K562 (cell line): ENCODE results near the gene CCDC97. TPM values are rescaled to one million over a fixed set of nuclear protein-coding genes. Genes with fewer than 3 reads are reported as not detected.

Source experiments
- CEBPZ ChIP-seq: fragments of 150-350 bp; IDR thresholded peaks from 2 replicates; pipeline ENCODE4 v1.6.1; 2014; ENCODE audit warnings: low read depth, mild to moderate bottlenecking, low read length, borderline replicate concordance
- EHMT2 ChIP-seq: fragments of 450-650 bp; IDR thresholded peaks from 2 replicates; pipeline ENCODE4 v1.6.1; 2018; ENCODE audit warnings: antibody characterized with exemption
- GABPA ChIP-seq: fragments of 200-800 bp; sonication (Bioruptor generic); conservative IDR thresholded peaks from 2 replicates; pipeline ENCODE4 v1.6.1; 2016; ENCODE audit warnings: low read depth, missing genetic modification characterization, missing compliant biosample characterization
- GTF2E2 ChIP-seq: fragments of 200-800 bp; sonication (Bioruptor generic); IDR thresholded peaks from 2 replicates; pipeline ENCODE4 v1.6.1; 2016; ENCODE audit warnings: missing genetic modification characterization, missing compliant biosample characterization
- HCFC1 ChIP-seq: IDR thresholded peaks from 2 replicates; pipeline ENCODE4 v1.6.1; 2012; ENCODE audit warnings: low read depth, low read length, improper control_type of control experiment
- IFI16 ChIP-seq: fragments of 250-450 bp; sonication (Bioruptor Pico); IDR thresholded peaks from 2 replicates; pipeline ENCODE4 v2.1.2; 2022; ENCODE audit warnings: mild to moderate bottlenecking, inconsistent platforms
- L3MBTL2 ChIP-seq: fragments of 450-650 bp; IDR thresholded peaks from 2 replicates; pipeline ENCODE4 v1.6.1; 2016; ENCODE audit warnings: mild to moderate bottlenecking, moderate library complexity
- MAFK ChIP-seq: IDR thresholded peaks from 2 replicates; pipeline ENCODE4 v1.6.1; 2011; ENCODE audit warnings: low read length, improper control_type of control experiment
- NR3C1 ChIP-seq: sonication (generic); formaldehyde crosslinking; IDR thresholded peaks from 2 replicates; pipeline ENCODE4 v1.8.1; 2022; ENCODE audit warnings: missing genetic modification reagents
- NRF1 ChIP-seq, 2 experiments: fragments of 450-650 bp; IDR thresholded peaks in 1 of 2; conservative IDR thresholded peaks in 1 of 2; 2 replicates each; pipeline ENCODE4 v1.6.1; 2014; ENCODE audit warnings: mild to moderate bottlenecking in 2 of 2
- PURB ChIP-seq: sonication (generic); formaldehyde crosslinking; IDR thresholded peaks from 2 replicates; pipeline ENCODE4 v1.9.0; 2021; ENCODE audit warnings: low read depth, mild to moderate bottlenecking, missing genetic modification reagents
- SMARCB1 ChIP-seq: IDR thresholded peaks from 2 replicates; pipeline ENCODE4 v1.6.1; 2011; ENCODE audit warnings: improper control_type of control experiment, low read depth; ENCODE audit not compliant: insufficient read length
- SOX6 ChIP-seq: fragments of 450-650 bp; IDR thresholded peaks from 2 replicates; pipeline ENCODE4 v1.6.1; 2014; ENCODE audit warnings: mild to moderate bottlenecking
- ZMIZ1 ChIP-seq, 2 experiments: fragments of 150-350 bp in 1 of 2; IDR thresholded peaks; 2 replicates each; pipeline ENCODE4 v1.6.1; 2012 to 2016; ENCODE audit warnings: low read depth in 2 of 2, low read length in 2 of 2, mild to moderate bottlenecking in 1 of 2, moderate library complexity in 1 of 2
- ZNF316 ChIP-seq: fragments of 450-650 bp; IDR thresholded peaks from 2 replicates; pipeline ENCODE4 v1.6.1; 2016
- ZNF384 ChIP-seq: IDR thresholded peaks from 2 replicates; pipeline ENCODE4 v1.6.1; 2012; ENCODE audit warnings: low read depth, low read length, improper control_type of control experiment
- polyA plus RNA-seq, 8 experiments: library from polyadenylated mRNA; depleted of rRNA in 4 of 8; stranded (reverse) in 5 of 8; unstranded in 3 of 8; fragments of >200 nt; fragmentation: Nextera tagmentation in 2 of 8; fragmentation: Illumina TruSeq in 1 of 8; extraction: Ambion mirVana in 2 of 8; extraction: Trizol in 1 of 8; gene quantifications; 2 replicates each; pipeline versions ENCODE4 v1.2.1 to v1.2.3, GENCODE V29; 2011 to 2014; ENCODE audit warnings: inconsistent platforms in 1 of 8, missing spikeins in 1 of 8
- total RNA-seq, 7 experiments: library from RNA; depleted of rRNA in 6 of 7; stranded (reverse); fragments of >200 nt in 6 of 7; fragmentation: Illumina TruSeq in 2 of 7; extraction: Trizol in 2 of 7; gene quantifications; 2 replicates each; pipeline versions ENCODE4 v1.2.1 to v1.2.3, GENCODE V29; 2011 to 2021; ENCODE audit warnings: low replicate concordance in 1 of 7
- TF ChIP-seq, protein P1 (sequence below), 2 experiments: IDR thresholded peaks; 2 replicates each; pipeline ENCODE4 v1.6.1; 2012; ENCODE audit warnings: improper control_type of control experiment in 2 of 2, low read depth in 2 of 2, low read length in 2 of 2, borderline replicate concordance in 1 of 2
- TF ChIP-seq, protein P2 (sequence below): fragments of 250-450 bp; sonication (Bioruptor Pico); IDR thresholded peaks from 2 replicates; pipeline ENCODE4 v1.5.0; 2021

CCDC97 gene
- total and polyA plus RNA-seq, 9 of the 15 experiments (the other 6 are each of a cell fraction or from before 2014, with no cell fraction given): 0.60 to 16.5 (median 7.0) TPM

DNA sequence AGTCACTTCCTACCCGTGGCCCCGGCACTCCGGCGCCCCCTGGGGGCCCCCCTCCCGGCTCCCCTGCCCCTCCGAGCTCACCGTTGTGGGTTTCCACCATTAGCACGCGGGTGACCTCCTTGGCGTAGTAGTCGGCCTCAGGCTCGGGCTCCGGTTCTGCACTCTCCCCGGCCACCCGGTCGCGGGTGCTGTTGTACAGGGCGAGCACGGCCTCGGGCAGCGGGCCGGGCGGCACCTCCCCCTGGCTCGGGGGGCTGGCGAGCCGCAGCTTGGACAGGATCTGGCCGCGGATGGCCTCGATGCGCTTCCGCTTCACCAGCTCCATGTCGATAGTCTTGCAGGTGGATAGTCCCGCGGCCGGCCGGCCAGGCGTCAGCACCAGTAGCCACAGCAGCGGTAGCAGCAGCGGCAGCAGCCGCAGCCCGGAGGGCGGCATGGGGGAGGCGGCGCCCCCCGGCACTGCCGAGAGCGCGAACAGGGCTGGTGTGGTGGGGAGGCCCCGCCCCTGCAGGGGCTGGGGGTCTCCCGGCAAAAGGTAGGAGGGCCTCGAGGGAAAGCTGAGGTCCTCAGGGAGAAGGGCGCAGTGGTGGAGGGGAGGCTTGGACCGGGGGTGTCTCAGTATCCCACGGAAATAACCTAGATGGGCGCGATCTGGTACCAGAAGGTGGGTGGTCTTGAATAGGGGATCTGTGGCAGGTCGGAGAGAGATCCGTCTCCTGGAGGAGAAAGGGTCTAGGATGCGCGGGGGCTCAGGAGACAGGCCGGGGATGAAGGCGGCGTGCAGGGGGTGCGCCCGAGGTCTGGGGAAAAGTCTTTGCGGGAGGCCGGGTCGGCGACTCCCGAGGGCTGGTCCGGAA lies 42.9 kb downstream of the CCDC97 start (continued):
- TF ChIP-seq IFI16 (no peak), L3MBTL2 (peak; percentile 74; the same call in 1 of the 2 replicates), GABPA (0 out of 2 replicates have a peak, but pooled peaks have one; percentile 19), MAFK (no peak), ZNF316 (no peak), NRF1 (conservative IDR thresholded peaks at IDR 0.05 in 1 of 2, IDR thresholded peaks at IDR 0.05 in 1 of 2) (no peak), NR3C1 (0 out of 2 replicates have a peak, but pooled peaks have one; percentile 3), HCFC1 (peak; percentile 48), SOX6 (0 out of 2 replicates have a peak, but pooled peaks have one; percentile 28), EHMT2 (no peak), ZMIZ1 (IDR thresholded peaks at IDR 0.05; ENCODE audit: low read depth in 2 of 2, low read length in 2 of 2) (0 out of 4 replicates have a peak, but pooled peaks of 1 of the 2 experiments have one; percentile 12), CEBPZ (no peak), ZNF384 (no peak), SMARCB1 (no peak), GTF2E2 (tag) (0 out of 2 replicates have a peak, but pooled peaks have one; percentile 21), PURB (CRISPR knock-in tag) (no peak)
- TF ChIP-seq, protein P1, sequence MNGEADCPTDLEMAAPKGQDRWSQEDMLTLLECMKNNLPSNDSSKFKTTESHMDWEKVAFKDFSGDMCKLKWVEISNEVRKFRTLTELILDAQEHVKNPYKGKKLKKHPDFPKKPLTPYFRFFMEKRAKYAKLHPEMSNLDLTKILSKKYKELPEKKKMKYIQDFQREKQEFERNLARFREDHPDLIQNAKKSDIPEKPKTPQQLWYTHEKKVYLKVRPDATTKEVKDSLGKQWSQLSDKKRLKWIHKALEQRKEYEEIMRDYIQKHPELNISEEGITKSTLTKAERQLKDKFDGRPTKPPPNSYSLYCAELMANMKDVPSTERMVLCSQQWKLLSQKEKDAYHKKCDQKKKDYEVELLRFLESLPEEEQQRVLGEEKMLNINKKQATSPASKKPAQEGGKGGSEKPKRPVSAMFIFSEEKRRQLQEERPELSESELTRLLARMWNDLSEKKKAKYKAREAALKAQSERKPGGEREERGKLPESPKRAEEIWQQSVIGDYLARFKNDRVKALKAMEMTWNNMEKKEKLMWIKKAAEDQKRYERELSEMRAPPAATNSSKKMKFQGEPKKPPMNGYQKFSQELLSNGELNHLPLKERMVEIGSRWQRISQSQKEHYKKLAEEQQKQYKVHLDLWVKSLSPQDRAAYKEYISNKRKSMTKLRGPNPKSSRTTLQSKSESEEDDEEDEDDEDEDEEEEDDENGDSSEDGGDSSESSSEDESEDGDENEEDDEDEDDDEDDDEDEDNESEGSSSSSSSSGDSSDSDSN (IDR thresholded peaks at IDR 0.05; ENCODE audit: borderline replicate concordance in 1 of 2, low read depth in 2 of 2, low read length in 2 of 2): peak; percentile 28 to 79; a peak in 3 of 4 replicates
- TF ChIP-seq, protein P2, sequence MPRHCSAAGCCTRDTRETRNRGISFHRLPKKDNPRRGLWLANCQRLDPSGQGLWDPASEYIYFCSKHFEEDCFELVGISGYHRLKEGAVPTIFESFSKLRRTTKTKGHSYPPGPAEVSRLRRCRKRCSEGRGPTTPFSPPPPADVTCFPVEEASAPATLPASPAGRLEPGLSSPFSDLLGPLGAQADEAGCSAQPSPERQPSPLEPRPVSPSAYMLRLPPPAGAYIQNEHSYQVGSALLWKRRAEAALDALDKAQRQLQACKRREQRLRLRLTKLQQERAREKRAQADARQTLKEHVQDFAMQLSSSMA: no peak
